Activated naive CD8-positive, alpha-beta T cell treated with anti-CD3 and anti-CD28 coated beads, Interleukin-2, amount 50 U/mL, for 16 hours (primary cell): ENCODE results near the gene GLP1R.
"Not testable (repeated sequence)": the region's sequence is repeated elsewhere in the genome, so short reads cannot be mapped to it uniquely, and the experiment has no call there.

Source experiments
- DNase-seq: peaks from one replicate; pipeline ENCODE4 v3.0.0-alpha.2; 2020; ENCODE audit warnings: low read depth, low spot score

Gene GLP1R

GRCh38 chr6:39128106-39128505 lies 79.5 kb downstream of the GLP1R start:
- no peak for DNase-seq

GRCh38 chr6:39128832-39129231 lies 80.3 kb downstream of the GLP1R start:
- no peak for DNase-seq

- DNase-seq = no peak
Measured at GRCh38 chr6:39130691-39131090, 82.1 kb downstream of the GLP1R start.

- not testable (repeated sequence) for DNase-seq
Measured at GRCh38 chr6:39134761-39135160, 86.2 kb downstream of the GLP1R start.

GRCh38 chr6:39136207-39136606 lies 87.6 kb downstream of the GLP1R start:
- not testable (repeated sequence) for DNase-seq

GRCh38 chr6:39137245-39137644 lies 88.7 kb downstream of the GLP1R start:
- DNase-seq = no peak
